HL-60 (cell line): ENCODE results near the gene ANK3.

Source experiments
- GABPA ChIP-seq: IDR thresholded peaks from 2 replicates; pipeline ENCODE4 v1.6.1; 2012; ENCODE audit warnings: low read depth
- POLR2AphosphoS5 ChIP-seq: IDR thresholded peaks from 2 replicates; pipeline ENCODE4 v1.6.1; 2012; ENCODE audit warnings: low read depth
- SPI1 ChIP-seq: IDR thresholded peaks from 2 replicates; pipeline ENCODE4 v1.6.1; 2012; ENCODE audit warnings: low read depth, mild to moderate bottlenecking, borderline replicate concordance
- TF ChIP-seq, protein P1 (sequence below): IDR thresholded peaks from one replicate; pipeline ENCODE4 v1.5.1; 2011; ENCODE audit warnings: low read length, control low read depth, inconsistent platforms; ENCODE audit not compliant: insufficient read depth
- TF ChIP-seq, protein P2 (sequence below): IDR thresholded peaks from 2 replicates; pipeline ENCODE4 v1.6.1; 2012; ENCODE audit warnings: low read depth; ENCODE audit not compliant: insufficient replicate concordance

DNA sequence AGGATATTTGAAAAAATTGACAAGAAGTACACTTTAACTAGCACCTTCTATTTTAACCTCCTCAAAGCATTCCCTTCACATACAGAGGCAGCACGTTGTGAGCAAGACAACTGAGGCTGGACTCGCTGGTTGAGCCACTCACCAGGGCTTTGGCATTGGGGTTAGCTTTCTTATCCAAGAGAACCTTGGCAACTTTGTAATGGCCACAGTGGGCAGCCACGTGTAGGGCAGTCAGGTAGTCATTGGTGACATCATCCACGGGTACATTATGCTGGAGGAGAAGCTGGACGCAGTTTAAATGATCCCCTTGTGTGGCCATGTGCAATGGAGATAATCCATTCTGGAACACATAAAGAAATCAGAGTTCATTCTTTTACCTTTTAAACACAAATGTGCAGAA, 181.8 kb downstream of the ANK3 start:
- TF ChIP-seq, protein P1, sequence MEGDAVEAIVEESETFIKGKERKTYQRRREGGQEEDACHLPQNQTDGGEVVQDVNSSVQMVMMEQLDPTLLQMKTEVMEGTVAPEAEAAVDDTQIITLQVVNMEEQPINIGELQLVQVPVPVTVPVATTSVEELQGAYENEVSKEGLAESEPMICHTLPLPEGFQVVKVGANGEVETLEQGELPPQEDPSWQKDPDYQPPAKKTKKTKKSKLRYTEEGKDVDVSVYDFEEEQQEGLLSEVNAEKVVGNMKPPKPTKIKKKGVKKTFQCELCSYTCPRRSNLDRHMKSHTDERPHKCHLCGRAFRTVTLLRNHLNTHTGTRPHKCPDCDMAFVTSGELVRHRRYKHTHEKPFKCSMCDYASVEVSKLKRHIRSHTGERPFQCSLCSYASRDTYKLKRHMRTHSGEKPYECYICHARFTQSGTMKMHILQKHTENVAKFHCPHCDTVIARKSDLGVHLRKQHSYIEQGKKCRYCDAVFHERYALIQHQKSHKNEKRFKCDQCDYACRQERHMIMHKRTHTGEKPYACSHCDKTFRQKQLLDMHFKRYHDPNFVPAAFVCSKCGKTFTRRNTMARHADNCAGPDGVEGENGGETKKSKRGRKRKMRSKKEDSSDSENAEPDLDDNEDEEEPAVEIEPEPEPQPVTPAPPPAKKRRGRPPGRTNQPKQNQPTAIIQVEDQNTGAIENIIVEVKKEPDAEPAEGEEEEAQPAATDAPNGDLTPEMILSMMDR = no peak
- no peak for TF ChIP-seq GABPA
- no peak for TF ChIP-seq POLR2AphosphoS5
- TF ChIP-seq, protein P2, sequence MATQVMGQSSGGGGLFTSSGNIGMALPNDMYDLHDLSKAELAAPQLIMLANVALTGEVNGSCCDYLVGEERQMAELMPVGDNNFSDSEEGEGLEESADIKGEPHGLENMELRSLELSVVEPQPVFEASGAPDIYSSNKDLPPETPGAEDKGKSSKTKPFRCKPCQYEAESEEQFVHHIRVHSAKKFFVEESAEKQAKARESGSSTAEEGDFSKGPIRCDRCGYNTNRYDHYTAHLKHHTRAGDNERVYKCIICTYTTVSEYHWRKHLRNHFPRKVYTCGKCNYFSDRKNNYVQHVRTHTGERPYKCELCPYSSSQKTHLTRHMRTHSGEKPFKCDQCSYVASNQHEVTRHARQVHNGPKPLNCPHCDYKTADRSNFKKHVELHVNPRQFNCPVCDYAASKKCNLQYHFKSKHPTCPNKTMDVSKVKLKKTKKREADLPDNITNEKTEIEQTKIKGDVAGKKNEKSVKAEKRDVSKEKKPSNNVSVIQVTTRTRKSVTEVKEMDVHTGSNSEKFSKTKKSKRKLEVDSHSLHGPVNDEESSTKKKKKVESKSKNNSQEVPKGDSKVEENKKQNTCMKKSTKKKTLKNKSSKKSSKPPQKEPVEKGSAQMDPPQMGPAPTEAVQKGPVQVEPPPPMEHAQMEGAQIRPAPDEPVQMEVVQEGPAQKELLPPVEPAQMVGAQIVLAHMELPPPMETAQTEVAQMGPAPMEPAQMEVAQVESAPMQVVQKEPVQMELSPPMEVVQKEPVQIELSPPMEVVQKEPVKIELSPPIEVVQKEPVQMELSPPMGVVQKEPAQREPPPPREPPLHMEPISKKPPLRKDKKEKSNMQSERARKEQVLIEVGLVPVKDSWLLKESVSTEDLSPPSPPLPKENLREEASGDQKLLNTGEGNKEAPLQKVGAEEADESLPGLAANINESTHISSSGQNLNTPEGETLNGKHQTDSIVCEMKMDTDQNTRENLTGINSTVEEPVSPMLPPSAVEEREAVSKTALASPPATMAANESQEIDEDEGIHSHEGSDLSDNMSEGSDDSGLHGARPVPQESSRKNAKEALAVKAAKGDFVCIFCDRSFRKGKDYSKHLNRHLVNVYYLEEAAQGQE = no peak
- no peak for TF ChIP-seq SPI1
